Myometrial cell (primary cell): Measurements from ENCODE around the gene DCST2. TPM values are rescaled to one million over a fixed set of nuclear protein-coding genes. Genes with fewer than 3 reads are reported as not detected.

ENCODE experiments used
- total RNA-seq: library from RNA; depleted of rRNA; stranded (reverse); fragments of >200 nt; gene quantifications from 2 replicates; pipeline ENCODE4 v1.2.3, GENCODE V29; 2015

The DCST2 gene
- total RNA-seq: 0.18 and 0.29 TPM in 2 replicates

GRCh38 chr1:155033524-155033923 is at the start of gene DCST2, which contains the start of gene DCST1:
Gene DCST2 (minus strand): TSS chr1:155033781. CDS start chr1:155033701, 80 bp downstream.
Gene DCST1 (plus strand): TSS chr1:155033824. CDS start chr1:155034037, 213 bp downstream.

DNA sequence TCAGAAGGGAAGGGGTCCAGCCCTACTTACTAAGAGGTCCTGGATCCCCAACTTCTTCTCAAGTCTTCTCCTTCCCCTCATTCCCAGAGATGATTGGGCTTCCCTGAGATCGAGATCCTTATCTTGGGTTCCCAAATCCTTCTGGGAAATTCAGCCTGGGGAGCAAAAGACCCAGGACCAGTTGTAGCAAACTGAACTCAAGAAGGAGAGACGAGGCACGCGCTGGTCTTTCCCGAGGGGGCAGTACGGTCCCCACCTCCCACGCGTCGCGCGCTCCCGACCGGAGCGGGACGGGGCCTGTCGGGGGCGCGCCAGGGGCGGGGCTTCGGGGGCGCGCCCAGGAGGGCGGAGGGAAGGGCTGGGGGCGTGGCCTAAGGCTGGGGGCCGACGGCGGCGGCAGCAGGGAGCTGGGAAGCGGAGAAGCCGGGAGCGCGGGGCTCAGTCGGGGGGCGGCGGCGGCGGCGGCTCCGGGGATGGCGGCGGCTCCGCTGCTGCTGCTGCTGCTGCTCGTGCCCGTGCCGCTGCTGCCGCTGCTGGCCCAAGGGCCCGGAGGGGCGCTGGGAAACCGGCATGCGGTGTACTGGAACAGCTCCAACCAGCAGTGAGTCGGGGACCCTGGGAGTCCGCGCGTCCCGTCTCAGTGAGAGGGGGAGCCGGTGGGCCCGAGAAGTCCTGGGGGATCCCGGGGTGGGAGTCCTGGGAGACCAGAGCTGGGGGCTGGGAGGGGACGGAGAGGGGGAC is 45.1 kb upstream of the DCST2 start, which contains the start of gene EFNA3:
Gene EFNA3, plus strand, starts transcription at position 369 of the 741 bp plus-strand sequence. Its CDS starts 105 bp downstream, at position 474.

DNA sequence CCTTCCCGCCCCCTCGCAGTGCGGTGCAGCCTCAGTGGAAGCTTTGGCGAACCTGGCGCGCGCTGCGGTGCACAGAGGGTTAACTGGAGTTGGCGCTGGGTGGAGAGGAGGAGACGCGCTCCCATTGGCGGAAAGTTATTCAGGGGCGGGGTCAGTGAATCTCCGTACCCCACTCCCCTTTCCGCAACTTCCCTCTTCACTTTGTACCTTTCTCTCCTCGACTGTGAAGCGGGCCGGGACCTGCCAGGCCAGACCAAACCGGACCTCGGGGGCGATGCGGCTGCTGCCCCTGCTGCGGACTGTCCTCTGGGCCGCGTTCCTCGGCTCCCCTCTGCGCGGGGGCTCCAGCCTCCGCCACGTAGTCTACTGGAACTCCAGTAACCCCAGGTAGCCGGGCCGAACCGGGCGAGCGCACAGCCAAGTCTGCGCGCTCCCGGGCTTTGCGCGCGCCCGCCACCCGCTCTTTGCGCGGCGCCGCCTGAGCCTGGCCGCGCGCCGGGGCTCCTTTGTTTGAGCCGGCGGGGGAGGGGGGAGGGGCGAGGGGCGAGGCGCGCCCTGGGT is 30.0 kb upstream of the DCST2 start, which contains the start of gene EFNA4:
Gene EFNA4, plus strand, starts transcription at position 191 of the 561 bp plus-strand sequence. Its CDS starts 84 bp downstream, at position 275.

GRCh38 chr1:155050560-155051341 is 17.2 kb upstream of the DCST2 start, which contains the start of gene ADAM15:
Gene ADAM15 (plus strand): TSS chr1:155051316. CDS start chr1:155051387, 71 bp downstream.

DNA sequence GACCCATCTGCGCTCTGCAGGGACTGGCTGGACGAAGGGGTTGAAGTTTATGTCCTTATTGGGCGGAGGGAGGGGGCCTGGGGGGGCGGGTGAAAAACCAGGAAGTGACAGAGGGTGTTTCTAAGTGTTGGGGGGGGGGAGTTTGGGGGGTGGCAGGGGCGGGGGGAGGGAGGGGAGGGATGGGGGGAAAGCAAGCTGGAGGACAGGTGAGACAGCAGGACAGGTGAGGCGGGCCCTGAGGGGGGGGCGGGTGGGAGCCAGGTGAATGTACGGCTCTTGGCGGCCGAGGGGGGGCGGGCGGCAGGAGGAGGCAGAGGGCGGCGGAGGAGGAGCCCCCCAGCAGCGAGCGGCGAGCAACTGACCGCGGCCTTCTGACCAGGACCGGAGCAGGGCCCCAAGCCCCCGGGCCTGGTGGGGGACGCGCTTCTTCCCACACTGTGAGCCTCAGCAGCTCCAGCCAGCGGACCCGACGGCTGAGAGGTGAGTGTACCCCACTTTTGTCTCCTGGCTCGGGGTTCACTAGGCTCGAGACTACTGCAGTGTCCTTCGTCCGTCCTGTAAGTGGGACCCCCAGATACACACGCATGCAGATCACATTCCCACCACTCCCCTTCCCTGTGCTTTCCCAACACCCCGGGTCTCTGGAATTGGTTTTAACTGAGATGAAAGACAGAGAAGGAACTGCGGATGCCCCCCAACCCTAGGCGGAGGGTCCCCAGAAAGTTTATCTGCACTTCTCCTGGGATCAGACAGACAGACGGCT is 30.9 kb downstream of the DCST2 start, which contains the start of gene ZBTB7B:
Gene ZBTB7B, plus strand, starts transcription at position 339 of the 763 bp plus-strand sequence. CDS start 11,859 bp downstream, outside the sequence.

GRCh38 chr1:154993572-154994268 is 39.9 kb downstream of the DCST2 start, which contains the start of gene LENEP:
Gene LENEP (plus strand): TSS chr1:154993586. CDS start chr1:154993608, 22 bp downstream.

GRCh38 chr1:154982897-154983648 is 50.5 kb downstream of the DCST2 start, which contains the start of gene FLAD1:
Gene FLAD1 (plus strand): TSS chr1:154983344. CDS start chr1:154983695, 351 bp downstream.

DNA sequence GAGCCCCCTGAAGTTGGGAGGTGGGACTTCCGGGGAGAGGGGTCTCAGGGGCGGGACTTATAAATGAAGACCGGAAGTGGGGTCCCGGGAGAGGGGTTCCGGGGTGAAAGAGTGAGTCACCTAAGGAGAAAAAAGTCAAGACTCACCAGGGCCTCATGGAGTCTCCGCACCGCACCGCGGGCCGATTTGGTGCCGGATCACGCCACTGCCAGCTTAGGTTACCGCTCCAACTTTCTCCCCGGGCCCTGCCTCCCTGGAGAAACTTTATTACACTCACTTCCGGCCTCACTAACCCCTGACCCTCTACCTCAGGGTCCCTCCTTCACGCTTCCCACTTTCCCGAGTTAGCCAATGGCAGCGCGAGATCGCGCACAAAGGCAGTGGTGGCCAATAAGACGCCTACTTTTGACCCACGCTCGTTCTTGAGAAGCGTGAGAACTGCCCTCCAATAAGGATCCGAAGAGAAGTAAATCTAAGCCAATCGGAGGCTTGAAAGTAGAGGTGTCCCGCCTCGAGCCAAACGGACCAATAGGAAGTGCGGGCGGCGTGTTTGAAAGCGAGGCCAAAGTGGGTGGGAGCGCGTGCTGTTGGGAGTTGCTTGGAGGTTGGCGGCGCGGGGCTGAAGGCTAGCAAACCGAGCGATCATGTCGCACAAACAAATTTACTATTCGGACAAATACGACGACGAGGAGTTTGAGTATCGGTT is 59.3 kb downstream of the DCST2 start, which contains the start of gene CKS1B:
Gene CKS1B, plus strand, starts transcription at position 580 of the 706 bp plus-strand sequence. Its CDS starts 65 bp downstream, at position 645.

GRCh38 chr1:154970631-154971340 is 62.8 kb downstream of the DCST2 start, which contains the start of gene SHC1:
Gene SHC1 (minus strand): TSS chr1:154970747. CDS start chr1:154970526, 221 bp downstream.

Other genes with a start within 250 kb of the DCST2 start
- gene KCNN3, start 163.5 kb downstream of the DCST2 start, total RNA-seq: not detected in 2 replicates
- 14.1 and 14.2 TPM in 2 replicates for gene PMVK, start 97.1 kb downstream of the DCST2 start, total RNA-seq
- gene PBXIP1, start 77.7 kb downstream of the DCST2 start, total RNA-seq: 45.0 and 48.2 TPM in 2 replicates
- gene PYGO2, start 72.0 kb downstream of the DCST2 start, total RNA-seq: 14.2 and 16.1 TPM in 2 replicates
- 329 and 340 TPM in 2 replicates for gene SHC1, start 63.0 kb downstream of the DCST2 start, total RNA-seq
- gene CKS1B, start 59.1 kb downstream of the DCST2 start, total RNA-seq: 84.4 and 128 TPM in 2 replicates
- 31.4 and 42.1 TPM in 2 replicates for gene FLAD1, start 50.4 kb downstream of the DCST2 start, total RNA-seq
- not detected in 2 replicates for gene LENEP, start 40.2 kb downstream of the DCST2 start, total RNA-seq
- gene ZBTB7B, start 31.0 kb downstream of the DCST2 start, total RNA-seq: 10.8 and 14.7 TPM in 2 replicates
- gene DCST1, start within 50 bp of the DCST2 start, total RNA-seq: not detected in 2 replicates
- 84.7 and 112 TPM in 2 replicates for gene ADAM15, start 17.5 kb upstream of the DCST2 start, total RNA-seq
- gene EFNA4, start 30.0 kb upstream of the DCST2 start, total RNA-seq: 4.6 and 7.8 TPM in 2 replicates
- 0.53 and 0.58 TPM in 2 replicates for gene EFNA3, start 45.1 kb upstream of the DCST2 start, total RNA-seq
- not detected in 2 replicates for gene EFNA1, start 94.1 kb upstream of the DCST2 start, total RNA-seq
- 78.3 and 119 TPM in 2 replicates for gene SLC50A1, start 102.1 kb upstream of the DCST2 start, total RNA-seq
- gene DPM3, start 106.8 kb upstream of the DCST2 start, total RNA-seq: 218 and 219 TPM in 2 replicates
- 192 and 276 TPM in 2 replicates for gene KRTCAP2, start 139.5 kb upstream of the DCST2 start, total RNA-seq
- 3.7 and 5.8 TPM in 2 replicates for gene TRIM46, start 140.1 kb upstream of the DCST2 start, total RNA-seq
- 19.0 and 21.3 TPM in 2 replicates for gene THBS3, start 174.1 kb upstream of the DCST2 start, total RNA-seq
- 105 and 129 TPM in 2 replicates for gene MTX1, start 174.9 kb upstream of the DCST2 start, total RNA-seq
- 17.9 and 21.0 TPM in 2 replicates for gene ENTREP3, start 221.7 kb upstream of the DCST2 start, total RNA-seq
- gene SCAMP3, start 228.6 kb upstream of the DCST2 start, total RNA-seq: 92.3 and 114 TPM in 2 replicates
- 18.2 and 24.1 TPM in 2 replicates for gene CLK2, start 239.7 kb upstream of the DCST2 start, total RNA-seq
- gene HCN3, start 243.7 kb upstream of the DCST2 start, total RNA-seq: under 0.01 and 1.2 TPM in 2 replicates